ENCODE measurements around the gene ATE1. TPM values are rescaled to one million over a fixed set of nuclear protein-coding genes. Genes with fewer than 3 reads are reported as not detected.

ATE1 gene
- total RNA-seq, 1 experiment from 2014 or later: 23.8 TPM

DNA sequence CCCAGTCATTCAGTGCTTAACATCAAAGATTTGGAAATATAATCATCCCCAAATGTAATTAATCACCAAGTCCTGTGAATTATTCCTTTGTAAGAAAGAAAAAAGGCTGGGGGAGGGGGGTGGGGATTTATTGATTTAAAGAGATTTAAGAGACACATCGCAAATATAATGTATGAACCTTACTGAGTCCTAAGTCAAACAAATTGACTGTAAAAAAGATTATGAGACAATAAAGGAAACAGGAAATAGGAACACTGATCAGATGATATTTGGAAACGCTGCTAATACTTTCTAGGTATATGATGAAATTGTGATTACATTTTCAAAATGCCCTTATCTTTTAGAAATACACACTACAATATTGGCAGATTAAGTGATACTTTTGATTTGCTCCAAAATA, 92.5 kb downstream of the ATE1 start:
- H3K4me1 Mint-ChIP-seq: peaks cover 3% of the 10 kb centered on the region; the same call in 1 of the 2 replicates
- no peak for DNase-seq (ENCODE audit: low spot score)
- CTCF ChIA-PET: no interaction called here

DNA sequence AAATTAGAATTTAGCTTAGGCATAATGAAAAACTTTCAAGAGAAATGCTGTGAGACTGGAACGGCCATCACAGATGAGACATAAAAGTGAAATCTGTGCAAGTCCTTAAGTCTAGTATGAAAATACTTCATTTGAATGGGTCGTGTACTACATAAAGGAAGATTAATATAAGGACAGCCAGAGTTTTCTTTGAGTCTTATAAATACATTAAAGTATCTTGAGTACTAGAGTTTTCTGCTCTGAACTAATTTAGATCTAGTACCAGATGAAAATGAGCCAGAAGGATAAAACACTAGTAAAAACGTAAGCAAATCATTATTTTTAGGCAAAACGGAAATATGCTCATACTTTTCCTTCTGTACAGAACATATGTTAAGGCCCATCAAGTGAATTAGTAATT, 93.1 kb downstream of the ATE1 start:
- Mint-ChIP-seq H3K27me3 (ENCODE audit: low read depth) (no peaks in the 10 kb centered on the region), H3K9me3 (no peaks in the 10 kb centered on the region; the same call in 1 of the 2 replicates), H3K4me1 (peaks cover 3% of the 10 kb centered on the region; the same call in 1 of the 2 replicates), H3K4me3 (no peak overlapping the region), H3K27ac (no peak overlapping the region), H3K36me3 (peaks cover 9% of the 10 kb centered on the region; the same call in 1 of the 2 replicates)
- no peak for TF ChIP-seq RELA (CRISPR knock-in tag; IDR thresholded peaks at IDR 0.05; ENCODE audit: borderline replicate concordance)
- TF ChIP-seq FOXJ3 (CRISPR knock-in tag; IDR thresholded peaks at IDR 0.05; ENCODE audit: borderline replicate concordance): no peak
- no peak for TF ChIP-seq ZNF317 (CRISPR knock-in tag; IDR thresholded peaks at IDR 0.05; ENCODE audit: borderline replicate concordance, low read depth)
- no peak for TF ChIP-seq ATF1 (CRISPR knock-in tag; IDR thresholded peaks at IDR 0.05)
- no peak for TF ChIP-seq GTF2I (CRISPR knock-in tag; conservative IDR thresholded peaks at IDR 0.05)
- TF ChIP-seq, protein P1, sequence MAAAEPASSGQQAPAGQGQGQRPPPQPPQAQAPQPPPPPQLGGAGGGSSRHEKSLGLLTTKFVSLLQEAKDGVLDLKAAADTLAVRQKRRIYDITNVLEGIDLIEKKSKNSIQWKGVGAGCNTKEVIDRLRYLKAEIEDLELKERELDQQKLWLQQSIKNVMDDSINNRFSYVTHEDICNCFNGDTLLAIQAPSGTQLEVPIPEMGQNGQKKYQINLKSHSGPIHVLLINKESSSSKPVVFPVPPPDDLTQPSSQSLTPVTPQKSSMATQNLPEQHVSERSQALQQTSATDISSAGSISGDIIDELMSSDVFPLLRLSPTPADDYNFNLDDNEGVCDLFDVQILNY (CRISPR knock-in tag; IDR thresholded peaks at IDR 0.05): no peak
- TF ChIP-seq, protein P2, sequence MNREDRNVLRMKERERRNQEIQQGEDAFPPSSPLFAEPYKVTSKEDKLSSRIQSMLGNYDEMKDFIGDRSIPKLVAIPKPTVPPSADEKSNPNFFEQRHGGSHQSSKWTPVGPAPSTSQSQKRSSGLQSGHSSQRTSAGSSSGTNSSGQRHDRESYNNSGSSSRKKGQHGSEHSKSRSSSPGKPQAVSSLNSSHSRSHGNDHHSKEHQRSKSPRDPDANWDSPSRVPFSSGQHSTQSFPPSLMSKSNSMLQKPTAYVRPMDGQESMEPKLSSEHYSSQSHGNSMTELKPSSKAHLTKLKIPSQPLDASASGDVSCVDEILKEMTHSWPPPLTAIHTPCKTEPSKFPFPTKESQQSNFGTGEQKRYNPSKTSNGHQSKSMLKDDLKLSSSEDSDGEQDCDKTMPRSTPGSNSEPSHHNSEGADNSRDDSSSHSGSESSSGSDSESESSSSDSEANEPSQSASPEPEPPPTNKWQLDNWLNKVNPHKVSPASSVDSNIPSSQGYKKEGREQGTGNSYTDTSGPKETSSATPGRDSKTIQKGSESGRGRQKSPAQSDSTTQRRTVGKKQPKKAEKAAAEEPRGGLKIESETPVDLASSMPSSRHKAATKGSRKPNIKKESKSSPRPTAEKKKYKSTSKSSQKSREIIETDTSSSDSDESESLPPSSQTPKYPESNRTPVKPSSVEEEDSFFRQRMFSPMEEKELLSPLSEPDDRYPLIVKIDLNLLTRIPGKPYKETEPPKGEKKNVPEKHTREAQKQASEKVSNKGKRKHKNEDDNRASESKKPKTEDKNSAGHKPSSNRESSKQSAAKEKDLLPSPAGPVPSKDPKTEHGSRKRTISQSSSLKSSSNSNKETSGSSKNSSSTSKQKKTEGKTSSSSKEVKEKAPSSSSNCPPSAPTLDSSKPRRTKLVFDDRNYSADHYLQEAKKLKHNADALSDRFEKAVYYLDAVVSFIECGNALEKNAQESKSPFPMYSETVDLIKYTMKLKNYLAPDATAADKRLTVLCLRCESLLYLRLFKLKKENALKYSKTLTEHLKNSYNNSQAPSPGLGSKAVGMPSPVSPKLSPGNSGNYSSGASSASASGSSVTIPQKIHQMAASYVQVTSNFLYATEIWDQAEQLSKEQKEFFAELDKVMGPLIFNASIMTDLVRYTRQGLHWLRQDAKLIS (CRISPR knock-in tag; IDR thresholded peaks at IDR 0.05; ENCODE audit: borderline replicate concordance): no peak
- no peak for TF ChIP-seq FOXK1 (CRISPR knock-in tag; IDR thresholded peaks at IDR 0.05)
- TF ChIP-seq SP1 (CRISPR knock-in tag; conservative IDR thresholded peaks at IDR 0.05): no peak
- no peak for TF ChIP-seq SMAD4 (CRISPR knock-in tag; IDR thresholded peaks at IDR 0.05)
- no peak for TF ChIP-seq JAZF1 (CRISPR knock-in tag; IDR thresholded peaks at IDR 0.05)
- no peak for TF ChIP-seq CBFB (CRISPR knock-in tag; IDR thresholded peaks at IDR 0.05; ENCODE audit: low read depth)
- no peak for TF ChIP-seq ZBTB21 (CRISPR knock-in tag; IDR thresholded peaks at IDR 0.05; ENCODE audit: borderline replicate concordance)
- no peak for TF ChIP-seq TEAD4 (CRISPR knock-in tag; IDR thresholded peaks at IDR 0.05)
- TF ChIP-seq, protein P3, sequence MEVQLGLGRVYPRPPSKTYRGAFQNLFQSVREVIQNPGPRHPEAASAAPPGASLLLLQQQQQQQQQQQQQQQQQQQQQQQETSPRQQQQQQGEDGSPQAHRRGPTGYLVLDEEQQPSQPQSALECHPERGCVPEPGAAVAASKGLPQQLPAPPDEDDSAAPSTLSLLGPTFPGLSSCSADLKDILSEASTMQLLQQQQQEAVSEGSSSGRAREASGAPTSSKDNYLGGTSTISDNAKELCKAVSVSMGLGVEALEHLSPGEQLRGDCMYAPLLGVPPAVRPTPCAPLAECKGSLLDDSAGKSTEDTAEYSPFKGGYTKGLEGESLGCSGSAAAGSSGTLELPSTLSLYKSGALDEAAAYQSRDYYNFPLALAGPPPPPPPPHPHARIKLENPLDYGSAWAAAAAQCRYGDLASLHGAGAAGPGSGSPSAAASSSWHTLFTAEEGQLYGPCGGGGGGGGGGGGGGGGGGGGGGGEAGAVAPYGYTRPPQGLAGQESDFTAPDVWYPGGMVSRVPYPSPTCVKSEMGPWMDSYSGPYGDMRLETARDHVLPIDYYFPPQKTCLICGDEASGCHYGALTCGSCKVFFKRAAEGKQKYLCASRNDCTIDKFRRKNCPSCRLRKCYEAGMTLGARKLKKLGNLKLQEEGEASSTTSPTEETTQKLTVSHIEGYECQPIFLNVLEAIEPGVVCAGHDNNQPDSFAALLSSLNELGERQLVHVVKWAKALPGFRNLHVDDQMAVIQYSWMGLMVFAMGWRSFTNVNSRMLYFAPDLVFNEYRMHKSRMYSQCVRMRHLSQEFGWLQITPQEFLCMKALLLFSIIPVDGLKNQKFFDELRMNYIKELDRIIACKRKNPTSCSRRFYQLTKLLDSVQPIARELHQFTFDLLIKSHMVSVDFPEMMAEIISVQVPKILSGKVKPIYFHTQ (CRISPR knock-in tag; IDR thresholded peaks at IDR 0.05): no peak
- TF ChIP-seq ZNF263 (CRISPR knock-in tag; IDR thresholded peaks at IDR 0.05; ENCODE audit: low read depth): no peak
- TF ChIP-seq OVOL2 (CRISPR knock-in tag; IDR thresholded peaks at IDR 0.05; ENCODE audit: borderline replicate concordance): no peak
- TF ChIP-seq TP53 (CRISPR knock-in tag; IDR thresholded peaks at IDR 0.05): no peak
- no peak for TF ChIP-seq HMGA2 (CRISPR knock-in tag; IDR thresholded peaks at IDR 0.05)
- DNase-seq (ENCODE audit: low spot score): no peak
- no peak for ATAC-seq
- CTCF ChIA-PET: interaction anchor here (1.5 kb wide), 1 partner anchor 10 kb away, joined by 5 read pairs; no protein-coding TSS in a partner anchor
- POLR2A ChIA-PET: no interaction called here

More for the DNA sequence above, 92.5 kb downstream of the ATE1 start:
- no peaks in the 10 kb centered on the region; the same call in 1 of the 2 replicates for H3K9me3 Mint-ChIP-seq
- no peak for ATAC-seq
- POLR2A ChIA-PET: no interaction called here
- TF ChIP-seq ZNF671 (CRISPR knock-in tag; IDR thresholded peaks at IDR 0.05) (no peak), SOX15 (CRISPR knock-in tag; IDR thresholded peaks at IDR 0.05) (no peak)
- TF ChIP-seq, protein P4, sequence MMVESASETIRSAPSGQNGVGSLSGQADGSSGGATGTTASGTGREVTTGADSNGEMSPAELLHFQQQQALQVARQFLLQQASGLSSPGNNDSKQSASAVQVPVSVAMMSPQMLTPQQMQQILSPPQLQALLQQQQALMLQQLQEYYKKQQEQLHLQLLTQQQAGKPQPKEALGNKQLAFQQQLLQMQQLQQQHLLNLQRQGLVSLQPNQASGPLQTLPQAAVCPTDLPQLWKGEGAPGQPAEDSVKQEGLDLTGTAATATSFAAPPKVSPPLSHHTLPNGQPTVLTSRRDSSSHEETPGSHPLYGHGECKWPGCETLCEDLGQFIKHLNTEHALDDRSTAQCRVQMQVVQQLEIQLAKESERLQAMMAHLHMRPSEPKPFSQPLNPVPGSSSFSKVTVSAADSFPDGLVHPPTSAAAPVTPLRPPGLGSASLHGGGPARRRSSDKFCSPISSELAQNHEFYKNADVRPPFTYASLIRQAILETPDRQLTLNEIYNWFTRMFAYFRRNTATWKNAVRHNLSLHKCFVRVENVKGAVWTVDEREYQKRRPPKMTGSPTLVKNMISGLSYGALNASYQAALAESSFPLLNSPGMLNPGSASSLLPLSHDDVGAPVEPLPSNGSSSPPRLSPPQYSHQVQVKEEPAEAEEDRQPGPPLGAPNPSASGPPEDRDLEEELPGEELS (CRISPR knock-in tag; IDR thresholded peaks at IDR 0.05): no peak
- TF ChIP-seq, protein P5, sequence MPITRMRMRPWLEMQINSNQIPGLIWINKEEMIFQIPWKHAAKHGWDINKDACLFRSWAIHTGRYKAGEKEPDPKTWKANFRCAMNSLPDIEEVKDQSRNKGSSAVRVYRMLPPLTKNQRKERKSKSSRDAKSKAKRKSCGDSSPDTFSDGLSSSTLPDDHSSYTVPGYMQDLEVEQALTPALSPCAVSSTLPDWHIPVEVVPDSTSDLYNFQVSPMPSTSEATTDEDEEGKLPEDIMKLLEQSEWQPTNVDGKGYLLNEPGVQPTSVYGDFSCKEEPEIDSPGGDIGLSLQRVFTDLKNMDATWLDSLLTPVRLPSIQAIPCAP (CRISPR knock-in tag; IDR thresholded peaks at IDR 0.05): no peak
- no peak overlapping the region for H3K4me3 Mint-ChIP-seq
- H3K27me3 Mint-ChIP-seq (ENCODE audit: low read depth): no peaks in the 10 kb centered on the region
- H3K36me3 Mint-ChIP-seq: peaks cover 3% of the 10 kb centered on the region; the same call in 1 of the 2 replicates
- no peak overlapping the region for H3K27ac Mint-ChIP-seq

All from WTC11 (cell line).